Measurements from ENCODE around the gene KBTBD2.
"Not testable (repeated sequence)": the region's sequence is repeated elsewhere in the genome, so short reads cannot be mapped to it uniquely, and the experiment has no call there.

The KBTBD2 gene

GRCh38 chr7:32892521-32893206 is 1.1 kb upstream of the KBTBD2 start:
- no peak for DNase-seq

GRCh38 chr7:32891800-32892520 is 400 bp upstream of the KBTBD2 start:
- DNase-seq = peak; percentile 93

- DNase-seq = no peak
Measured at GRCh38 chr7:32890793-32891042, 842 bp downstream of the KBTBD2 start.

GRCh38 chr7:32890010-32890792 is 1.4 kb downstream of the KBTBD2 start:
- DNase-seq = no peak

- no peak for DNase-seq
Measured at GRCh38 chr7:32888505-32888904, 3.1 kb downstream of the KBTBD2 start.

- DNase-seq = no peak
Measured at GRCh38 chr7:32887395-32887794, 4.2 kb downstream of the KBTBD2 start.

GRCh38 chr7:32881074-32881982 is 10.2 kb downstream of the KBTBD2 start:
- DNase-seq = no peak

- DNase-seq = no peak
Measured at GRCh38 chr7:32879460-32879859, 12.1 kb downstream of the KBTBD2 start.

GRCh38 chr7:32878023-32878422 is 13.5 kb downstream of the KBTBD2 start:
- not testable (repeated sequence) for DNase-seq

- DNase-seq = no peak
Measured at GRCh38 chr7:32872421-32872820, 19.1 kb downstream of the KBTBD2 start.

- DNase-seq = no peak
Measured at GRCh38 chr7:32871624-32872371, 19.8 kb downstream of the KBTBD2 start.

GRCh38 chr7:32870298-32870697 is 21.3 kb downstream of the KBTBD2 start:
- no peak for DNase-seq

GRCh38 chr7:32869716-32870115 is 21.8 kb downstream of the KBTBD2 start:
- DNase-seq = no peak

- no peak for DNase-seq
Measured at GRCh38 chr7:32868116-32868515, 23.4 kb downstream of the KBTBD2 start.

- no peak for DNase-seq
Measured at GRCh38 chr7:32865448-32866030, 26.0 kb downstream of the KBTBD2 start.

- DNase-seq = not testable (repeated sequence)
Measured at GRCh38 chr7:32863872-32864271, 27.7 kb downstream of the KBTBD2 start.

GRCh38 chr7:32860090-32860489 is 31.5 kb downstream of the KBTBD2 start:
- DNase-seq = no peak

GRCh38 chr7:32858648-32859047 is 32.9 kb downstream of the KBTBD2 start:
- no peak for DNase-seq

GRCh38 chr7:32857063-32857462 is 34.5 kb downstream of the KBTBD2 start:
- not testable (repeated sequence) for DNase-seq

- not testable (repeated sequence) for DNase-seq
Measured at GRCh38 chr7:32855837-32856775, 35.5 kb downstream of the KBTBD2 start.

GRCh38 chr7:32850654-32851053 is 40.9 kb downstream of the KBTBD2 start:
- not testable (repeated sequence) for DNase-seq

All from T1000 (cell line).